Suprapubic skin (tissue), 4 donors: ENCODE measurements around the gene GRK5. TPM values are rescaled to one million over a fixed set of nuclear protein-coding genes. Genes with fewer than 3 reads are reported as not detected.

Source experiments
- DNase-seq, 2 donors: peaks; one replicate each; pipeline ENCODE4 v3.0.0-alpha.2; 2019; ENCODE audit warnings: low spot score in 2 of 2
- H3K27ac ChIP-seq: fragments of 200-600 bp; sonication (generic); one replicate; pipeline ENCODE4 v1.5.1; 2019
- H3K27me3 ChIP-seq: fragments of 200-600 bp; sonication (generic); one replicate; pipeline ENCODE4 v1.5.1; 2019
- H3K36me3 ChIP-seq: fragments of 200-600 bp; sonication (generic); one replicate; pipeline ENCODE4 v1.5.1; 2019
- H3K4me1 ChIP-seq: fragments of 200-600 bp; sonication (generic); one replicate; pipeline ENCODE4 v1.5.1; 2019
- H3K4me3 ChIP-seq: fragments of 200-600 bp; sonication (generic); one replicate; pipeline ENCODE4 v1.5.1; 2019; ENCODE audit warnings: mild to moderate bottlenecking
- H3K9me3 ChIP-seq: fragments of 200-600 bp; sonication (generic); one replicate; pipeline ENCODE4 v1.5.1; 2019
- CTCF ChIP-seq, 2 donors: fragments of 200-600 bp in 1 of 2; fragments of 450-650 bp in 1 of 2; sonication (generic) in 1 of 2; IDR thresholded peaks; one replicate each; pipeline ENCODE4 v1.5.1; 2016 to 2019; ENCODE audit warnings: antibody characterized with exemption in 2 of 2, mild to moderate bottlenecking in 1 of 2, moderate library complexity in 1 of 2
- EP300 ChIP-seq: sonication (generic); formaldehyde crosslinking; IDR thresholded peaks from one replicate; pipeline ENCODE4 v1.6.1; 2017; ENCODE audit warnings: antibody characterized with exemption
- POLR2A ChIP-seq, 2 donors: fragments of 450-650 bp; IDR thresholded peaks; one replicate each; pipeline ENCODE4 v1.6.1; 2017; ENCODE audit warnings: antibody characterized with exemption in 2 of 2, mild to moderate bottlenecking in 2 of 2, moderate library complexity in 2 of 2
- POLR2AphosphoS5 ChIP-seq, 3 donors: sonication (generic); formaldehyde crosslinking; IDR thresholded peaks; one replicate each; pipeline ENCODE4 v1.6.1; 2017; ENCODE audit warnings: antibody characterized with exemption in 3 of 3
- WGBS: methylation state at CpG from one replicate; pipeline ENCODE4 v1.1.5; 2018; 5-methylcytosine and 5-hydroxymethylcytosine counted together
- total RNA-seq, 4 donors: library from RNA; depleted of rRNA; stranded (reverse); fragments of >200 nt; gene quantifications; one replicate each; pipeline ENCODE4 v1.1.0, GENCODE V29; 2016

Gene GRK5
- total RNA-seq, 4 donors from 2014 or later = 4.8 to 9.0 (median 6.7) TPM

- no peak overlapping the region for H3K27ac ChIP-seq
- no peaks in the 10 kb centered on the region for H3K27me3 ChIP-seq
- H3K36me3 ChIP-seq = no peaks in the 10 kb centered on the region
- 94% methylated on average over 12 of the region's 12 CpGs for WGBS
- no peak overlapping the region for H3K4me3 ChIP-seq
- no peaks in the 10 kb centered on the region for H3K4me1 ChIP-seq
- no peaks in the 10 kb centered on the region for H3K9me3 ChIP-seq
- DNase-seq = no peak
- no peak for TF ChIP-seq POLR2AphosphoS5 (IDR thresholded peaks at IDR 0.05)
- TF ChIP-seq POLR2A (IDR thresholded peaks at IDR 0.05) = no peak
- no peak for TF ChIP-seq EP300
- no peak for TF ChIP-seq CTCF (IDR thresholded peaks at IDR 0.05)
Observed at GRCh38 chr10:119241066-119241465, 33.7 kb downstream of the GRK5 start.

- Histone ChIP-seq H3K27ac (no peak overlapping the region), H3K27me3 (no peaks in the 10 kb centered on the region), H3K9me3 (no peaks in the 10 kb centered on the region), H3K36me3 (no peaks in the 10 kb centered on the region), H3K4me3 (no peak overlapping the region), H3K4me1 (peaks cover 5% of the 10 kb centered on the region)
- 83% methylated on average over 7 of the region's 7 CpGs for WGBS
- DNase-seq = no peak
- TF ChIP-seq POLR2A (IDR thresholded peaks at IDR 0.05) (no peak), EP300 (no peak)
Observed at GRCh38 chr10:119242186-119242585, 34.8 kb downstream of the GRK5 start.

GRCh38 chr10:119243488-119243887 lies 36.1 kb downstream of the GRK5 start:
- TF ChIP-seq CTCF (IDR thresholded peaks at IDR 0.05) (no peak), POLR2A (IDR thresholded peaks at IDR 0.05) (no peak)
- H3K36me3 ChIP-seq = no peaks in the 10 kb centered on the region
- no peaks in the 10 kb centered on the region for H3K27me3 ChIP-seq
- DNase-seq = no peak
- peaks cover 5% of the 10 kb centered on the region for H3K4me1 ChIP-seq
- WGBS = 85% methylated on average over 2 of the region's 2 CpGs
- no peak overlapping the region for H3K27ac ChIP-seq
- no peaks in the 10 kb centered on the region for H3K9me3 ChIP-seq
- H3K4me3 ChIP-seq = no peak overlapping the region

GRCh38 chr10:119243967-119244366 lies 36.6 kb downstream of the GRK5 start:
- H3K27me3 ChIP-seq = no peaks in the 10 kb centered on the region
- TF ChIP-seq CTCF (IDR thresholded peaks at IDR 0.05) = no peak
- TF ChIP-seq EP300 = no peak
- TF ChIP-seq POLR2A (IDR thresholded peaks at IDR 0.05) = no peak
- no peak for TF ChIP-seq POLR2AphosphoS5 (IDR thresholded peaks at IDR 0.05)
- H3K27ac ChIP-seq = no peak overlapping the region
- WGBS = 69% methylated on average over 1 of the region's 1 CpG
- no peaks in the 10 kb centered on the region for H3K9me3 ChIP-seq
- no peak overlapping the region for H3K4me3 ChIP-seq
- H3K4me1 ChIP-seq = peaks cover 5% of the 10 kb centered on the region
- DNase-seq = no peak
- no peaks in the 10 kb centered on the region for H3K36me3 ChIP-seq

- H3K9me3 ChIP-seq = no peaks in the 10 kb centered on the region
- no peak for TF ChIP-seq CTCF (IDR thresholded peaks at IDR 0.05)
- TF ChIP-seq POLR2AphosphoS5 (IDR thresholded peaks at IDR 0.05) = no peak
- TF ChIP-seq EP300 = no peak
- no peak for TF ChIP-seq POLR2A (IDR thresholded peaks at IDR 0.05)
- 80% methylated on average over 5 of the region's 5 CpGs for WGBS
- H3K27me3 ChIP-seq = no peaks in the 10 kb centered on the region
- no peak overlapping the region for H3K27ac ChIP-seq
- DNase-seq = no peak
- H3K4me1 ChIP-seq = peaks cover 6% of the 10 kb centered on the region
- H3K4me3 ChIP-seq = no peak overlapping the region
- no peaks in the 10 kb centered on the region for H3K36me3 ChIP-seq
Observed at GRCh38 chr10:119245272-119245671, 37.9 kb downstream of the GRK5 start.

- H3K27me3 ChIP-seq = no peaks in the 10 kb centered on the region
- DNase-seq = no peak
- H3K27ac ChIP-seq = peak overlapping the region; percentile 65
- no peaks in the 10 kb centered on the region for H3K9me3 ChIP-seq
- H3K36me3 ChIP-seq = no peaks in the 10 kb centered on the region
- H3K4me1 ChIP-seq = peaks cover 20% of the 10 kb centered on the region
- TF ChIP-seq CTCF (IDR thresholded peaks at IDR 0.05) (no peak), POLR2A (IDR thresholded peaks at IDR 0.05) (no peak), EP300 (no peak), POLR2AphosphoS5 (IDR thresholded peaks at IDR 0.05) (no peak)
- 58% methylated on average over 16 of the region's 16 CpGs for WGBS
- no peak overlapping the region for H3K4me3 ChIP-seq
Observed at GRCh38 chr10:119246862-119247549, 39.6 kb downstream of the GRK5 start.
